Measurements from ENCODE around the gene ASB9. TPM values are rescaled to one million over a fixed set of nuclear protein-coding genes. Genes with fewer than 3 reads are reported as not detected.

ASB9 gene
- total RNA-seq, 1 experiment from 2014 or later: 6.5 TPM

GRCh38 chrX:15293451-15293850 lies 23.6 kb upstream of the ASB9 start:
- DNase-seq (ENCODE audit: low read depth, low spot score) (no peak), ATAC-seq (no peak)
- no peaks in the 10 kb centered on the region for H3K27me3 ChIP-seq (ENCODE audit: control insufficient read depth, insufficient read depth, low read length)
- H3K9me3 ChIP-seq (ENCODE audit: control insufficient read depth, insufficient read depth, low read depth, low read length): no peaks in the 10 kb centered on the region
- no peaks in the 10 kb centered on the region for H3K36me3 ChIP-seq (ENCODE audit: control insufficient read depth, insufficient read depth, low read length)
- no peak overlapping the region for H3K27ac ChIP-seq (ENCODE audit: low read length)
- TF ChIP-seq TCF7L2 (IDR thresholded peaks at IDR 0.05; ENCODE audit: low read depth, low read length) (no peak), POLR2AphosphoS5 (IDR thresholded peaks at IDR 0.05; ENCODE audit: low read depth, low read length) (no peak), REST (IDR thresholded peaks at IDR 0.05; ENCODE audit: insufficient read depth in 1 of 2, low read depth in 2 of 2, low read length in 1 of 2) (no peak), CTCF (IDR thresholded peaks at IDR 0.05) (no peak), SIN3A (IDR thresholded peaks at IDR 0.05; ENCODE audit: borderline replicate concordance, insufficient read depth, low read depth, low read length) (no peak)
- in situ Hi-C loops (cut with HindIII; ENCODE audit: low pct_unique_long_range_greater_than_20kb, low sequenced_read_pairs) (no loop called here), intact Hi-C loops (cut with micrococcal nuclease; ENCODE audit: unreplicated experiment) (no loop called here)
- ChIA-PET POLR2A (no interaction called here), CTCF (no interaction called here)
- no peak overlapping the region for H3K4me3 ChIP-seq (ENCODE audit: low read depth in 2 of 2, low read length in 2 of 2)
- no peaks in the 10 kb centered on the region for H3K4me1 ChIP-seq (ENCODE audit: control insufficient read depth, insufficient read depth, low read length)
- BruUV-seq (replicated peaks): no TSS peak

GRCh38 chrX:15292861-15293260 lies 23.0 kb upstream of the ASB9 start:
- TF ChIP-seq CTCF (IDR thresholded peaks at IDR 0.05): no peak
- TF ChIP-seq TCF7L2 (IDR thresholded peaks at IDR 0.05; ENCODE audit: low read depth, low read length): no peak
- TF ChIP-seq SIN3A (IDR thresholded peaks at IDR 0.05; ENCODE audit: borderline replicate concordance, insufficient read depth, low read depth, low read length): no peak
- TF ChIP-seq POLR2AphosphoS5 (IDR thresholded peaks at IDR 0.05; ENCODE audit: low read depth, low read length): no peak
- TF ChIP-seq REST (IDR thresholded peaks at IDR 0.05; ENCODE audit: insufficient read depth in 1 of 2, low read depth in 2 of 2, low read length in 1 of 2): no peak
- DNase-seq (ENCODE audit: low read depth, low spot score) (no peak), ATAC-seq (no peak)
- ChIA-PET POLR2A (no interaction called here), CTCF (no interaction called here)
- Histone ChIP-seq H3K27me3 (ENCODE audit: control insufficient read depth, insufficient read depth, low read length) (no peaks in the 10 kb centered on the region), H3K9me3 (ENCODE audit: control insufficient read depth, insufficient read depth, low read depth, low read length) (no peaks in the 10 kb centered on the region), H3K36me3 (ENCODE audit: control insufficient read depth, insufficient read depth, low read length) (no peaks in the 10 kb centered on the region), H3K4me1 (ENCODE audit: control insufficient read depth, insufficient read depth, low read length) (no peaks in the 10 kb centered on the region), H3K4me3 (ENCODE audit: low read depth in 2 of 2, low read length in 2 of 2) (no peak overlapping the region), H3K27ac (ENCODE audit: low read length) (no peak overlapping the region)
- in situ Hi-C loops (cut with HindIII; ENCODE audit: low pct_unique_long_range_greater_than_20kb, low sequenced_read_pairs) (no loop called here), intact Hi-C loops (cut with micrococcal nuclease; ENCODE audit: unreplicated experiment) (no loop called here)
- no TSS peak for BruUV-seq (replicated peaks)
